ENCODE measurements around the gene CAND1. TPM values are rescaled to one million over a fixed set of nuclear protein-coding genes. Genes with fewer than 3 reads are reported as not detected.
"Not testable (repeated sequence)": the region's sequence is repeated elsewhere in the genome, so short reads cannot be mapped to it uniquely, and the experiment has no call there.

CAND1 gene
- total RNA-seq, 1 donor from 2014 or later = 206 TPM

DNA sequence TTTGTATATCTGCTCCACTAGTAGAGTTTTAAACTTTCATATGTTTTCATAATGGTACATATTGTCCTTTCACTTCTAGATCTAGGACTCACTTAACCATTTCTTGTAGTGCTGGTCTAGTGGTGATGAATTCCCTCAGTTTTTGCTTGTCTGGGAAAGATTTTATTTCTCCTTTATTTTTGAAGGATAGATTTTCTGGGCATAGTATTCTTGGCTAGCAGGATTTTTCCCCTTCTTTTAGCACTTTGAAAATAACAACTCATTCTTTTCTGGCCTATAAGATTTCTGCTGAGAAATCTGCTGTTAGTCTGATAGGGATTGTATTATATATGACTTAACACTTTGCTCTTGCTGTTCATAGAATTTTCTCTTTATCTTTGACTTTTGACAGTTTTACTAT, 69.3 kb downstream of the CAND1 start:
- H3K27me3 Mint-ChIP-seq (ENCODE audit: unreplicated experiment) = no peaks in the 10 kb centered on the region
- TF ChIP-seq, protein P1, sequence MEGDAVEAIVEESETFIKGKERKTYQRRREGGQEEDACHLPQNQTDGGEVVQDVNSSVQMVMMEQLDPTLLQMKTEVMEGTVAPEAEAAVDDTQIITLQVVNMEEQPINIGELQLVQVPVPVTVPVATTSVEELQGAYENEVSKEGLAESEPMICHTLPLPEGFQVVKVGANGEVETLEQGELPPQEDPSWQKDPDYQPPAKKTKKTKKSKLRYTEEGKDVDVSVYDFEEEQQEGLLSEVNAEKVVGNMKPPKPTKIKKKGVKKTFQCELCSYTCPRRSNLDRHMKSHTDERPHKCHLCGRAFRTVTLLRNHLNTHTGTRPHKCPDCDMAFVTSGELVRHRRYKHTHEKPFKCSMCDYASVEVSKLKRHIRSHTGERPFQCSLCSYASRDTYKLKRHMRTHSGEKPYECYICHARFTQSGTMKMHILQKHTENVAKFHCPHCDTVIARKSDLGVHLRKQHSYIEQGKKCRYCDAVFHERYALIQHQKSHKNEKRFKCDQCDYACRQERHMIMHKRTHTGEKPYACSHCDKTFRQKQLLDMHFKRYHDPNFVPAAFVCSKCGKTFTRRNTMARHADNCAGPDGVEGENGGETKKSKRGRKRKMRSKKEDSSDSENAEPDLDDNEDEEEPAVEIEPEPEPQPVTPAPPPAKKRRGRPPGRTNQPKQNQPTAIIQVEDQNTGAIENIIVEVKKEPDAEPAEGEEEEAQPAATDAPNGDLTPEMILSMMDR (IDR thresholded peaks at IDR 0.05; ENCODE audit: unreplicated experiment) = no peak
- no peaks in the 10 kb centered on the region for H3K9me3 Mint-ChIP-seq (ENCODE audit: unreplicated experiment)
- no peak overlapping the region for H3K4me3 Mint-ChIP-seq (ENCODE audit: unreplicated experiment)
- H3K36me3 Mint-ChIP-seq (ENCODE audit: low read depth, unreplicated experiment) = no peaks in the 10 kb centered on the region
- no peak overlapping the region for H3K27ac Mint-ChIP-seq (ENCODE audit: unreplicated experiment)
- DNase-seq (ENCODE audit: low spot score) = no peak
- no peaks in the 10 kb centered on the region for H3K4me1 Mint-ChIP-seq (ENCODE audit: unreplicated experiment)

DNA sequence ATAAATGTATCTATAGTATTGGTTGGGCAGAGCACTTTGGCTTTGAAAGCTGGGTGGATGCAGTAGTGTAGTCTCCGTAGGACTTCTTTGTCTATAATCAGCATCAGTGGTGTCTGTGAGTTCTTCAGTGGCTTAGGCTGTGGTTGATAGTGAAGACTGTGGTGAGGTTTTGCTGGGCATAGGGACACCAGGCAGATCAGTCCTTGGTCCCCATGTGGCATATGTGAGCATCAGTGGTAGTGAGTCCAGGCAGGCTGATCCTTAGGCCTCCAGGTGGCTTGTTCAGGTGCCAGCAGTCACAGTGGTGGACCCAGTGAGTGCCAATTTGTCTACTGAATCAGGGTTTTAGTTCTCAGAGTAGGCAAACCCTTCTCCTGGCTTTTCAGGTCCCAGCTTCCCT, 70.4 kb downstream of the CAND1 start:
- TF ChIP-seq, protein P1 (IDR thresholded peaks at IDR 0.05; ENCODE audit: unreplicated experiment) = no peak
- Mint-ChIP-seq H3K27me3 (ENCODE audit: unreplicated experiment) (no peaks in the 10 kb centered on the region), H3K4me1 (ENCODE audit: unreplicated experiment) (no peaks in the 10 kb centered on the region), H3K4me3 (ENCODE audit: unreplicated experiment) (no peak overlapping the region), H3K36me3 (ENCODE audit: low read depth, unreplicated experiment) (no peaks in the 10 kb centered on the region), H3K9me3 (ENCODE audit: unreplicated experiment) (no peaks in the 10 kb centered on the region), H3K27ac (ENCODE audit: unreplicated experiment) (no peak overlapping the region)
- no peak for DNase-seq (ENCODE audit: low spot score)

- not testable (repeated sequence) for H3K9me3 Mint-ChIP-seq (ENCODE audit: unreplicated experiment); H3K36me3 Mint-ChIP-seq (ENCODE audit: low read depth, unreplicated experiment); H3K4me3 Mint-ChIP-seq (ENCODE audit: unreplicated experiment); H3K27me3 Mint-ChIP-seq (ENCODE audit: unreplicated experiment); DNase-seq (ENCODE audit: low spot score); H3K27ac Mint-ChIP-seq (ENCODE audit: unreplicated experiment); H3K4me1 Mint-ChIP-seq (ENCODE audit: unreplicated experiment)
Observed at GRCh38 chr12:67341086-67341485, 71.9 kb downstream of the CAND1 start.

- DNase-seq (ENCODE audit: low spot score) = no peak
- peaks cover 4% of the 10 kb centered on the region for H3K27me3 Mint-ChIP-seq (ENCODE audit: unreplicated experiment)
- no peaks in the 10 kb centered on the region for H3K4me1 Mint-ChIP-seq (ENCODE audit: unreplicated experiment)
- H3K4me3 Mint-ChIP-seq (ENCODE audit: unreplicated experiment) = no peak overlapping the region
- no peaks in the 10 kb centered on the region for H3K9me3 Mint-ChIP-seq (ENCODE audit: unreplicated experiment)
- TF ChIP-seq, protein P1 (IDR thresholded peaks at IDR 0.05; ENCODE audit: unreplicated experiment) = no peak
- H3K27ac Mint-ChIP-seq (ENCODE audit: unreplicated experiment) = no peak overlapping the region
- no peaks in the 10 kb centered on the region for H3K36me3 Mint-ChIP-seq (ENCODE audit: low read depth, unreplicated experiment)
Observed at GRCh38 chr12:67344979-67345710, 76.0 kb downstream of the CAND1 start.

- H3K36me3 Mint-ChIP-seq (ENCODE audit: low read depth, unreplicated experiment) = no peaks in the 10 kb centered on the region
- H3K4me3 Mint-ChIP-seq (ENCODE audit: unreplicated experiment) = no peak overlapping the region
- H3K9me3 Mint-ChIP-seq (ENCODE audit: unreplicated experiment) = no peaks in the 10 kb centered on the region
- H3K27ac Mint-ChIP-seq (ENCODE audit: unreplicated experiment) = no peak overlapping the region
- DNase-seq (ENCODE audit: low spot score) = no peak
- no peaks in the 10 kb centered on the region for H3K4me1 Mint-ChIP-seq (ENCODE audit: unreplicated experiment)
- TF ChIP-seq, protein P1 (IDR thresholded peaks at IDR 0.05; ENCODE audit: unreplicated experiment) = no peak
- peaks cover 4% of the 10 kb centered on the region for H3K27me3 Mint-ChIP-seq (ENCODE audit: unreplicated experiment)
Observed at GRCh38 chr12:67348683-67349082, 79.5 kb downstream of the CAND1 start.
